HG03045 (cell line): ENCODE results near the gene GRM8.
"Not testable (repeated sequence)": the region's sequence is repeated elsewhere in the genome, so short reads cannot be mapped to it uniquely, and the experiment has no call there.

Experiments
- ATAC-seq: cut with Tn5 transposase; IDR thresholded peaks from one replicate; pipeline ENCODE4 v1.9.1; 2021; ENCODE audit warnings: mild to moderate bottlenecking, moderate library complexity; ENCODE audit not compliant: unreplicated experiment

The GRM8 gene

GRCh38 chr7:126931581-126931980 is 321.2 kb downstream of the GRM8 start:
- no peak for ATAC-seq

DNA sequence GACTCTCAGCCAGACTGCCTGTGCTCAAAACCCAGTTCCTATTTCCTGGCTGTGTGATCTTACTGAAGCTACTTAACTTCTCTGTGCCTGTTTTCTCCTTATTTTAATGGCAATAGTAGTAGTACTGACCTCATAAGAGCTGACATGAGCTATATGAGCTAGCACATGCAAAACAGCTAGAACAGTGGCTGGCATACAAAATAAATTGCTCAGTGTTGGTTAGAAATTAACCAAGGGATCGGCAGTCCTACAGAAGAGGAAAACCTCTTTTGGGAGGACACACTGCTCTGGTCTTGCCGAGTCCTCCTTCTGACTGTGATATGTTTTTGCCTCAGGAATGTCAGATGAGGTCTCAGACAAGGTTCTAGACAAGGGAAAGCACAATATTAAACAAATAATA is 322.6 kb downstream of the GRM8 start:
- ATAC-seq = no peak

GRCh38 chr7:126924477-126924876 is 328.3 kb downstream of the GRM8 start:
- ATAC-seq = no peak

DNA sequence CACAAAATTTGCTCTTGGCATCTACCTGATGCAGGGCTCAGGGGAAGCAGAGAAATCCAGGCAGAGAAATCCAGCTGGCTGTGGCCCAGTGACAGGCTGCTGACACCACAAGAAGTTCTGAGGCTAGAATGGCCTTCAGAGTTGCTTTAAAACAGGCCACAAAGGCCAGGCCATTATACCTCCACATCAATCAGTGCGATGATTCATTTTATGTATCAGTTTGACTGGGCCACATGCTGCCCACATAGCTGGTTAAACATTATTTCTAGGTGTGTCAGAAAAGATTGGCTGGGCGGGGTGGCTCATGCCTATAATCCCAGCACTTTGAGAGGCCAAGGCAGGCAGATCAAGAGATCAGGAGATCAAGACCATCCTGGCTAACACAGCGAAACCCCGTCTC is 341.1 kb downstream of the GRM8 start:
- not testable (repeated sequence) for ATAC-seq

GRCh38 chr7:126908564-126908963 is 344.2 kb downstream of the GRM8 start:
- ATAC-seq = not testable (repeated sequence)

DNA sequence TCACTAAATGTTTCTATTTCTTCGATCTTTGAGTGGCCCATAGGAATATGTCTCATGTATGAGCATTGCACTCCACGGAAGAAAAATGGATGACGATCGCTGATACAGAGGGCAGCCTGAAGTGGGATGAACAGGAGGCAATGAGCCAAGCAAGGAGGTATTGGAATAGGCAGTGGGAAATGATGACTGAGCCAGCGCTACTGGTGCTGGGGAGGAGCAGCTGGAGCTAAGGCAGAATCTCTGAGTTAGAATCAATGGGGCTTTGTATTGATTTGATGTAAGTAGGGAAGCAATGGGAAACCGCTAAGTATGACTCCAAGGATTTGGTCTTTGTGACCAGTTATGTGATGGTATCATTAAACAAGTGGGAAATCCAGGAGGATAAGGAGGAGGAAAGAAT is 345.1 kb downstream of the GRM8 start:
- ATAC-seq = not testable (repeated sequence)

- not testable (repeated sequence) for ATAC-seq
These were observed 347.5 kb downstream of the GRM8 start for GRCh38 chr7:126905255-126905654.

GRCh38 chr7:126901041-126901765 is 351.5 kb downstream of the GRM8 start:
- not testable (repeated sequence) for ATAC-seq

DNA sequence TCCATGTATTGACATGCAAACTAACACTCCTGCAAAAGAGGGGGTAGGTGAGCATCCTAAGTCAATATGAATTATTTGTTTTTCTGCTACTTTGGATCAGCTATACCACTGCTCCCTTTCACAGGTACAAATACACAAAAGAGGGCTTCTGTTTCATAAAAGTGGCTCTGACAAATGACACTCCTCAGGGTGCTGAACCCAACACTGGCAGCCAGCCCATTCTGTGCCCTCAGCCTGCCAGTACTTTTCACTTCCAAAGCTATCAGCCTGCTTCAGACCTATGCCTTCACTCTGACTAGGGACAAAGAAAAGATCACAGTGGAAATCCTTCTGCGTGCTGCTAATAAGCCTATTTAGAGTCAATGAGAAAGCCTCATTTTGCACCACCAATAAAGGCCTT is 364.8 kb downstream of the GRM8 start:
- not testable (repeated sequence) for ATAC-seq

DNA sequence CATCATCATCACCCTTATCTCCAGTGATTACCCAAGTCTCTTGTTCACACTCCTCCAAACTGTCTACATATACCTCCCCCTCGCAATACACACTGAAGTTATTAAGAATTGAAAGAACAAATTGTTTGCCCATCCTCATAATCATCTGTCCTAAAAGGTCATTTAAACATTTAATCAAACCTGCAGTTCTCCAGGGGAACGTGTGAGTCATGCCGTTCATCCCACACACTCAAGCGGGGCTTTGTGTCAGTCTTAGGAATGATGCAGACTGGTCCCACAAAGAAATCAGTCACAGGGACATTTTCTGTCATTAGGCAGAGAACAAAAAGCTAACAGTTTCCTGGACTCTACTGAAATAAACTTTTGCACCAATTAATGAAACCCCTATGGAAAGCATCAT is 365.2 kb downstream of the GRM8 start:
- ATAC-seq = not testable (repeated sequence)

GRCh38 chr7:126882730-126883129 is 370.0 kb downstream of the GRM8 start:
- ATAC-seq = not testable (repeated sequence)

- not testable (repeated sequence) for ATAC-seq
These were observed 370.8 kb downstream of the GRM8 start for GRCh38 chr7:126881908-126882307.

DNA sequence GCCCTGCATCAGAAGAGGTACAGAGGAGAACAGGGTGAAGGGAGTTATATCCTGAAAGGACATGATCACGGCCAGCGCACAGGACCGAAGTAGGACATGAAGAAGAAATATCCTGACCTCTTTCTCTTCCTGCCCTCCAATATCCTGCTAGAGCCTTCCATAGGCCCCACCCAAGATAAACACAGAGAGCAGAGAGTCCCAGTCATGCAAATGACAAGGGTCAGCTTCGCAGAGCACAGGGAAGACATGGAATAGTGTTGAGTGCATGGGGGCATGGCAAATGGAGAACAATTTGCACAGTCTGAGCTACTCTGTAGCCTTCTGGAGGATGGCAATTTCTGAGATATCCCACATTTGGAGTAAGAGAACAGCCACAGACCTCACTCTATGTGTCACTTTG is 371.4 kb downstream of the GRM8 start:
- ATAC-seq = no peak

DNA sequence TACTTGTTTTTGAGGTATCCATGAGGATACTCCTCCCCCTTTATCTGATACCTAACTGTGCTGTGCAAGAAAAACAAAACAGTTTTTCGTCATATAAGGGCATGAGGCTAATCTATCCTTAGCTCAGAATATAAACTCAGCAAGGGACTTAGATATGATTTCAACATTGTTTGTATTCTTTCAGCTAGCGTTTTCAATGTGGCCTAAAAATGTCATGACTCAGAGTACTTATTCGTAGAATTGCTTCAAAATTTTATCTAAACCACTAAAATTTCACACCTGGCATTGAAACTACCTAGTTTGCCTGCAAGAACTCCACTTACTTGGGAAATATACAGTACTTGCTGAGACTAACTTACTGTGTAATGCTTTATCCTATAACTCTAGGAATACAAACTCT is 376.2 kb downstream of the GRM8 start:
- ATAC-seq = not testable (repeated sequence)

- ATAC-seq = peak; percentile 68
These were observed 395.9 kb downstream of the GRM8 start for GRCh38 chr7:126856691-126857291.

DNA sequence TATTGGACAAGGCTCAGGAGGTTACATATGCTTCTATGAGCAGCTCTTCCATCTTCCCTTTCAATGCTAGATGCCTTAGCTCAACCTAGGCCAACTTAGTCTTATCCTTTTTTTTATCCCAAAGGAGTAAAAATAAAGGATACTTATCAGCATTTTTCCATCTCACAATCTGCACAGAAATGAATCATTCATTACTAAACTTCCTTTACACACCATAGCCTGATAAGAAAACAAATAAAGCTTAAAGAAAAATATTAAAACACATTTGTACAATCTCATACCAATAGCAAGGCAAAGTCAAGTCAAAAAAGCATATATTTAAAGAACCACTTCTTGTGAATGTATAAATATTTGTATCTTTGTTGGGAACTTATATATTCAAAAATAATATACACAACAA is 407.4 kb downstream of the GRM8 start:
- no peak for ATAC-seq

DNA sequence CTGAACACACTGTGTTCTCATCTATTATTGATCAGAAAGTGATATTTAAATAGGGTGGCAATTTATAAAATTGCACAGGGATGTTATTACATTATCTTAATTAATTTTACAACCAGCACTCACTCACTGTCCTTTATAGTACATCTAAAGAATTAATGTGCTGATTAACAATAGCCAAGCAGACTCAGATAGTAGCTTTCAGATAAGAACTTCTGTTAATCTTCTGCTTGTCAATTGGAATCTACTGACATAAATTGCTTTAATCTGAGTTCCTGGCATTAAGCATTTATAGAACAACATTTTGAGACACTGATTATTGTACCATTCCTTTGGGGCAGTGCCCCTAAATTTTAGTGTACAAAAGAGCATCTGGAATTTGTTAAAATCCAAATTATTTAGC is 408.9 kb downstream of the GRM8 start:
- ATAC-seq = no peak

DNA sequence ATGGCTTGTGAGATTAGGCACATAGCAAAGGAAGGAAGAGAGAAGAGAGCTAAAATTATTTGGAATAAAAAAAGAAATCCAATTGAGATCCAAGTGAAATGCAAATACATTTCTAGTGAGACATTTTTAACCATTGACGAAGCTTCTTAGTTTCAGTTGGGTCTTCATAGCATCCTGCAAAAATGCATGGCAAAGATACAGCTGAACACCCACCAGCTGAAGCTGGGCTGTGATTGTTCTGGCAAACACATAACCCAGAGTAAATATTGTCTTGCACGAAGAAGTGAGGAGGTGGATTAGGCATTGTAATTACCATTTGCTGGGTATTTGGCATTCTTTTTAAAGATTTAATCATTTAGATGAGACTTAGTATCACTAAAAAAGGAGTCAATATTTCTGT is 409.4 kb downstream of the GRM8 start:
- ATAC-seq = no peak

- ATAC-seq = no peak
These were observed 410.3 kb downstream of the GRM8 start for GRCh38 chr7:126842451-126842850.

- ATAC-seq = no peak
These were observed 411.9 kb downstream of the GRM8 start for GRCh38 chr7:126840869-126841268.

DNA sequence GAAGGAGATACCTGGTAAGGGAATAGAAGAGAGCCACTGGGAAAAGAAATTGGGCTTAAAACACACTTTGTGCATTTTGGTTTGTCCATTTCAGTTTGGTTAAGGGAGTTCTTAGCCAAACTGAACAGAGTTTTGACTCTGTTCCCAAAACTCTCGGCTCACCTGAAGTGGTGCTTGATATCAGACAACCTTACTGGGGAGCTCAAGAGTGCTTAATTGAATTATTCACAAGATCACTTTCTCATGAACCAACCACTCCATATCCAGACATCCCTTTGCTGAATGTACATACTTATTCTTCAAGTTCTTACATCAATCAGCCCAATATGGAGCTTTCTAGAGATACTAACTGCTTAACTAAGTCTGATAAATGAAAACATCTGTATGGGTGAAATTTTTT is 413.1 kb downstream of the GRM8 start:
- ATAC-seq = no peak

DNA sequence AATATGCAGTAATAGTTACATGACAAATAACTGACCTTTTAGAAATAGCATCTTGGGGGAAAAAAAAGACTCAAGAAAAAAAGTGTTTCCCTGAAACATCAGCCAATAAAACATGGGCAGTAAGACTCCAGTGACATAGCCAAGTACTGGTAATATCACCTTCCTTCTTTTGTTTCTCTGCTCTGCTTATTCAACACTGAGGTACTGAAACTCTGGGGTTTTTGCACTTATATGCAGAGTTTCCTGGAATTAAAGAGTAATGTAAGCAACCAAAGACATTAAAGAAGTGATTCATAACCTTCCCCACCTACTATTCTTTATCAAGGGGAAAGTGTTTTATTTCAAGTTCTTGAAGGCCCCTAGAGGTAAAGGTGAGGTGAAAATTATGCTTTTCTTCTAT is 414.5 kb downstream of the GRM8 start:
- no peak for ATAC-seq

GRCh38 chr7:126831241-126831640 is 421.5 kb downstream of the GRM8 start:
- not testable (repeated sequence) for ATAC-seq
